ENCODE data around the gene UGT1A1.

UGT1A1 gene

GRCh38 chr2:233758141-233758540 lies 1.9 kb upstream of the UGT1A1 start:
- no peak for DNase-seq (ENCODE audit: low read depth)

- no peak for DNase-seq (ENCODE audit: low read depth)
These were observed 1.2 kb upstream of the UGT1A1 start for GRCh38 chr2:233758849-233759248.

- DNase-seq (ENCODE audit: low read depth): no peak
These were observed 1.1 kb downstream of the UGT1A1 start for GRCh38 chr2:233761040-233761769.

GRCh38 chr2:233764264-233764663 lies 4.2 kb downstream of the UGT1A1 start:
- no peak for DNase-seq (ENCODE audit: low read depth)

- no peak for DNase-seq (ENCODE audit: low read depth)
These were observed 4.7 kb downstream of the UGT1A1 start for GRCh38 chr2:233764761-233765160.

GRCh38 chr2:233766416-233766815 lies 6.3 kb downstream of the UGT1A1 start:
- no peak for DNase-seq (ENCODE audit: low read depth)

GRCh38 chr2:233768076-233768475 lies 8.0 kb downstream of the UGT1A1 start:
- no peak for DNase-seq (ENCODE audit: low read depth)

GRCh38 chr2:233769260-233769659 lies 9.2 kb downstream of the UGT1A1 start:
- DNase-seq (ENCODE audit: low read depth): no peak

GRCh38 chr2:233772153-233772552 lies 12.1 kb downstream of the UGT1A1 start:
- no peak for DNase-seq (ENCODE audit: low read depth)

- no peak for DNase-seq (ENCODE audit: low read depth)
These were observed 12.5 kb downstream of the UGT1A1 start for GRCh38 chr2:233772583-233772982.

GRCh38 chr2:233773854-233774253 lies 13.8 kb downstream of the UGT1A1 start:
- no peak for DNase-seq (ENCODE audit: low read depth)

- DNase-seq (ENCODE audit: low read depth): no peak
These were observed 15.3 kb downstream of the UGT1A1 start for GRCh38 chr2:233775414-233775813.

- no peak for DNase-seq (ENCODE audit: low read depth)
These were observed 18.0 kb downstream of the UGT1A1 start, which contains the start of gene MROH2A for GRCh38 chr2:233778030-233778429. Gene MROH2A (plus strand): TSS chr2:233778330. CDS start chr2:233779359, 1,029 bp downstream.

- no peak for DNase-seq (ENCODE audit: low read depth)
These were observed 19.7 kb downstream of the UGT1A1 start for GRCh38 chr2:233779722-233780121.

GRCh38 chr2:233780771-233781170 lies 20.7 kb downstream of the UGT1A1 start:
- no peak for DNase-seq (ENCODE audit: low read depth)

- no peak for DNase-seq (ENCODE audit: low read depth)
These were observed 29.5 kb downstream of the UGT1A1 start for GRCh38 chr2:233789554-233789953.

- no peak for DNase-seq (ENCODE audit: low read depth)
These were observed 31.2 kb downstream of the UGT1A1 start for GRCh38 chr2:233791151-233791882.

GRCh38 chr2:233791883-233792329 lies 31.8 kb downstream of the UGT1A1 start:
- DNase-seq (ENCODE audit: low read depth): no peak

GRCh38 chr2:233792720-233793119 lies 32.6 kb downstream of the UGT1A1 start:
- no peak for DNase-seq (ENCODE audit: low read depth)

GRCh38 chr2:233793465-233794127 lies 33.5 kb downstream of the UGT1A1 start:
- no peak for DNase-seq (ENCODE audit: low read depth)

GRCh38 chr2:233794128-233794658 lies 34.1 kb downstream of the UGT1A1 start:
- no peak for DNase-seq (ENCODE audit: low read depth)

GRCh38 chr2:233795735-233796171 lies 35.7 kb downstream of the UGT1A1 start:
- DNase-seq (ENCODE audit: low read depth): no peak
